ENCODE results near the gene PRR7.
A peak's percentile ranks its signal among the peaks of the same experiment; 100 is the strongest.

The PRR7 gene

DNA sequence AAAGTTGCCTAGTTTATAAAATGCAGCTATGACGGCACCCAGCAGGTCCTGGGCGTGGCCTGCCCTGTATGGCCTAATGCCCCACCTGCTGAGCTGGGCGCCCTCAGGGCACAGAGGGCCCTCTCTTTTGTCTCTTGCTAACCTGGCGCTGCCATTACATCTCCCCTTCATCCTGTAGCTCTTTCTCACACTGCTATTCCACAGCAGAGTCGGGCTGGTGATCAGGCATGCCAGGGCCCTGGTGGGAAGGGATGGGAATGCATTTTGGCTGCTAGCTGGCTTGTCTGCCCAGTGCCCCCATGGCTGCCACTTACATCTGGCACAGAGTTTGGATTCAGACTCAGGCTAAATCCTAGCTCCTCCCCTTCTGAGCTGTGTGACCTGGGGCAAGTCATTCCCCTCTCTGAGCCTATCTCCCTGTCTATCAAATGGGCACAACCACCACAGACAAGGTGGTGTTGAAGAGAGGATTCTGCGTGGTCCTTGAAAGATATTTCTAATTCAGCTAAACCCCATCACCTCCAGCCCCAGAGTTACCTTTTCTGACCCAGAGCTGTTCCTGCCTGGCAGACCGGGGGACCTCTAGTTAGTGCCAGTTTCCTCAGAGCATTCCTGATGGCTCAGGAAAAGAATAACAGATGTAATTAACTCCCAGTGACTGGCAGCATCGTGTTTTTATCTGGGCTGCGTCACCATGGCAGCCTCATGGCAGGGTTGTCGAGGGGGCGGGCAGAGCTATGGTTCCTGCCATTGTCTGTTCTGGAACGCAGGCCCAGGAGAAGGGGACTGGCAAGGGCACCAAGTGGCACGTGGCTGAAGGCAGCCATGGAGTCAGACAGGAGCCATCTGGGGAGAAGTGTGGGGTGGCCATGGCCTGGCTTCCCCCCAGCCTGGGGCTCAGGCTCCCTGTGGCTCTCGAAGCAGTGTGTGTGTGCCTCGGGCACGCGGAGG, 6.3 kb downstream of the PRR7 start:
- DNase-seq (ENCODE audit: low spot score): no peak

DNA sequence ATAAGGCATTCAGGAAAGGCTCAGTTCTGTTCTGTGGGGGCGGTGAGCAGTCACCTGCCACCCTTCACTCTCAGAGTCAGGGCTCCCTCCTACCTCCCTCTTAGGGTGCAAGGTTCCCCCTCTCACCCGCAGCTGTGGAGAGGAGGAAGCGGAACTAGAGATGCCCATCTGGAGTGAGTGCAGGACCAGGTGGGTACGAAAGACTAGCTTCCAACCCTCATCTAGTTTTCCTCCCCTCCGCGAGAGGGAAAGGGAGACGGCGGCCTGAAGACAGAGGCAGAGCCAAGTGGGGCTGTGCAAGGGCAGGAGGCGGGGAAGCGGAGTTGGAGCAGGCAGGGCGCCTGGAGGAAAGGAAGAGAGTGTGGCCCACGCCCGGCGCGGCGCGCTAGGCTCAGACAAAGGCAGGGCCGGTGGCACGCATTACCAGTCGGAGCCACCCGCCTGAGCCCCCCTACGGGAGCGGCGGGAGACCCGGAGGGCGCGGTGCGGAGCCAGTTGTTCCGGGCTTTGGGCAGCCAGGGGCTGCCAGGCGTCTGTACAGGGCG, 7.3 kb downstream of the PRR7 start:
- DNase-seq (ENCODE audit: low spot score): no peak

DNA sequence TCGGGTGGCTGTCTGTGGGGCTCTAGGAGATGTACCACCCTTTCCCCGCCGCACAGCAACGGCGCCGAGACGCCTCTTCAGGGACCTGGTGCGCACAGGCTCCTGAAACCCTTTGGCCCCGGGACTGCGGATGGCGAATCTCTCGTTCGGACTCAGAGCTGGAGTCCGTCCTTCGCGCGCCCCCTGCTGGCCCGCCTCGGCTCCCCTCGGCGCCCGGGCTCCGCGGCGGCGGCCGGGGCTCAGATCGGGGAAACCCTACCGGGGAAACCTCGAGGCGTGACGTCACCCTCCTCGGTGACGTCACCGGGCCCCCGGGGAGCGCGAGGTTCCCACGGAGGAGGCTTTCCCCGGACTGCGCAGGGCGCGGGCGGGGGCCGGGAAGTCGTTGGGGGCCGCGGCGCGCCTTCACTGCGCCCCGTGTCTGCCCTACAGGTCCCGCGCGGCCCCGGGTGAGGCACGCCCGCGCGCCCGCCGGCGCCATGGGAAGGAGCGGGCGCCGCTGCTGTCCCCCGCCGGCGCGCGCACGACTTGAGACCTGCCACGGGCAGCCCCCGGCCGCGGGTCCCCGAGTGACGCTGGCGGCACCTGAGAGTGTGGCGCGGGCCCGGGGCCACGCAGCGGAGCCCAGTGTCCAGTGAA, 7.9 kb downstream of the PRR7 start:
- DNase-seq (ENCODE audit: low spot score): peak; percentile 91

DNA sequence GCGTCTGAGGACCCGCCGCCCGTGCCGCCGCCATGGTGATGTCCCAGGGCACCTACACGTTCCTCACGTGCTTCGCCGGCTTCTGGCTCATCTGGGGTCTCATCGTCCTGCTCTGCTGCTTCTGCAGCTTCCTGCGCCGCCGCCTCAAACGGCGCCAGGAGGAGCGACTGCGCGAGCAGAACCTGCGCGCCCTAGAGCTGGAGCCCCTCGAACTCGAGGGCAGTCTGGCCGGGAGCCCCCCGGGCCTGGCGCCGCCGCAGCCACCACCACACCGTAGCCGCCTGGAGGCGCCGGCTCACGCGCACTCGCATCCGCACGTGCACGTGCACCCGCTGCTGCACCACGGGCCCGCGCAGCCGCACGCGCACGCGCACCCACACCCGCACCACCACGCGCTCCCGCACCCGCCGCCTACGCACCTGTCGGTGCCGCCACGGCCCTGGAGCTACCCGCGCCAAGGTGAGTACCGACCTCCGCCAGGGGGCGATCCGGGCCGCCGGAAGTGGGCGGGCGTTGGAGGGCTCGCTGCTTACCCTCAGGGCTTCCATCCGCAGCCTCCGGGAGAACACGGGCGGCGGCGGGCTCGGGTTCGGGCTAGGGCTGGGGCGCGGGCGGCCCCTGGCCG, 8.5 kb downstream of the PRR7 start:
- peak; percentile 85 for DNase-seq (ENCODE audit: low spot score)

DNA sequence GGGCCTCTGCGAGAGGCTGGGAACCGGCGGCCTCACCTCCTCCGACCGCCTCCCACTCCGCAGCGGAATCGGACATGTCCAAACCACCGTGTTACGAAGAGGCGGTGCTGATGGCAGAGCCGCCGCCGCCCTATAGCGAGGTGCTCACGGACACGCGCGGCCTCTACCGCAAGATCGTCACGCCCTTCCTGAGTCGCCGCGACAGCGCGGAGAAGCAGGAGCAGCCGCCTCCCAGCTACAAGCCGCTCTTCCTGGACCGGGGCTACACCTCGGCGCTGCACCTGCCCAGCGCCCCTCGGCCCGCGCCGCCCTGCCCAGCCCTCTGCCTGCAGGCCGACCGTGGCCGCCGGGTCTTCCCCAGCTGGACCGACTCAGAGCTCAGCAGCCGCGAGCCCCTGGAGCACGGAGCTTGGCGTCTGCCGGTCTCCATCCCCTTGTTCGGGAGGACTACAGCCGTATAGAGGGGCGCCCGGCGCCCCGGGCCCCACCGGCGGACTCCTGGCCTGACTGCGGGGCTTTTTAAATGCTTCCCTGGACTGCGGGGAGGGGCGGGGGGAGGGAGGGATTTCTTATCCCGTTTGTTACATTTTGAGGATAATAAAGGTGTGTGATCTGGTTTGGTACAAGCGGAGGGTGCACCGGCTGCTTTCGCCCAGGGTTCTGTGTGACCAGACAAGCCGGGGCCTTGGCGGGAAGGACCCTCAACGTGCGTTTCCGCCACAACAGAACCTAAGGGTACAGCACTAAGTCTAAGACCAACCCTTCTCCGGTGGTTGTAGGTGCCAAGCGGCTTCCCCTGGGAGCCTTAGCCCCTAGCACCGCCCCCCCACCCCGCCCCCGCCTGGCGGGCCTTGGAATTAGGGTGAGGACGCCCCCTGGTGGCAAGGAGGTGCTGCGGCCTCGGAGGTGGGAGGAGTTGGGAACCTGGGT, 9.3 kb downstream of the PRR7 start:
- DNase-seq (ENCODE audit: low spot score): peak; percentile 90

DNA sequence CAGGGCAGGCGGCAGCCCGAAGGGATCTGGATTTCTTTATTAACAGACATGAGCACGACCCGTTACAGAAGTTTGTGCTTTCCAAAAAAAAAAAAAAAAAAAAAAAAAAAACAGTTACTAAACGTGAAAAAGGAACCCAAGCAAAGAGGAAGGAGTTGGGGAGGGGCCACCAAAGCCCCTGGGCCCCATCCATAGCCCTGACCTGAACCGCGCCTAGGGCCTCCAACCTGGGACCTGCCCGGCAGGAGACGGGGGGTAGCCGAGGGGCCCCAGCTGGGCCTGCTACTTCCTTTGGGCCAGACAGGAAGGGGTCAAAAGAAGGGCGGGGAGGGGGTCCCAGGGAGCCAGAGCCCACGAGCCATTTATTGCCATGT, 10.0 kb downstream of the PRR7 start:
- DNase-seq (ENCODE audit: low spot score): no peak

DNA sequence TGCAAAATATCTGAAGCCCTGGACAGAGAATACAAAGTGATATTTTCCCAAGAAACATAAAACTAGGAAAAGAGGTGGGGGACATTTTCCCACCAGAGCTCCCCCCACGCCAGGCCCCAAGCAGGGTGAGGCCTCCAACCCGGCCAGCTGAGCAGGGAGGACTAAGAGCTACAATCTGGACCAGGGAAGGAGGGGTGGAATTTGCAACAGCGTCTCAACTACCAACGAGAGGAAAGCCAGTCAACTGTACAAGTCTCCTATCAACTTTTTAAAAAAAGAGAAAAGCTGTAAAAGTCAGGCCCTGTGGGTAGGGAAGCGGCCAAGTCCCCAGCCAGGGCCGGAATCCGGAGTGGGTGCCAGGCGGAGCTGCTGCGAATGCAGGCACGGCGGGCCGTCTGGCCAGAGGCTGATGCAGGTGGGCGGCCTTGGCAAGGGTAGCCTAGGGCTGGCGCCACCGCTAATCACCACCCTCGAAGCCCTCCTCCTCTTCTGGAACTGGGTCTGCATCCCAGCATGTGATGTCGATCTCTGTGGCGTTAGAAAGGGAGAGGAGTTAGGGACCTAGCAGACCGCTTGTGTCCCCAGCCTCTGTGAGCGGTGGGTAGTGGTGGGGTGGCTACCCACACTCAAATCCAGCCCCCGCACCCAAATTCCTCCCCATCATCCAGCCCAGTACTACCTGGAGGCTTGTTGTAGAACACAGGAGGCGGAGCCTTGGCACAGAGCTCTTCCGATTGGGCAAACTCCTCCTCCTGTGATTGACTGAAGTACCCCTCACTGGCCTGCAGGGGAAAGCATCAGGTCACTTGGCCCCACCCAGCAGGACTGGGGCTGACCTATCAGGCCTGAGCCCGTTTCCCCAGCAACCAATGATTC, 10.6 kb downstream of the PRR7 start:
- peak; percentile 88 for DNase-seq (ENCODE audit: low spot score)

DNA sequence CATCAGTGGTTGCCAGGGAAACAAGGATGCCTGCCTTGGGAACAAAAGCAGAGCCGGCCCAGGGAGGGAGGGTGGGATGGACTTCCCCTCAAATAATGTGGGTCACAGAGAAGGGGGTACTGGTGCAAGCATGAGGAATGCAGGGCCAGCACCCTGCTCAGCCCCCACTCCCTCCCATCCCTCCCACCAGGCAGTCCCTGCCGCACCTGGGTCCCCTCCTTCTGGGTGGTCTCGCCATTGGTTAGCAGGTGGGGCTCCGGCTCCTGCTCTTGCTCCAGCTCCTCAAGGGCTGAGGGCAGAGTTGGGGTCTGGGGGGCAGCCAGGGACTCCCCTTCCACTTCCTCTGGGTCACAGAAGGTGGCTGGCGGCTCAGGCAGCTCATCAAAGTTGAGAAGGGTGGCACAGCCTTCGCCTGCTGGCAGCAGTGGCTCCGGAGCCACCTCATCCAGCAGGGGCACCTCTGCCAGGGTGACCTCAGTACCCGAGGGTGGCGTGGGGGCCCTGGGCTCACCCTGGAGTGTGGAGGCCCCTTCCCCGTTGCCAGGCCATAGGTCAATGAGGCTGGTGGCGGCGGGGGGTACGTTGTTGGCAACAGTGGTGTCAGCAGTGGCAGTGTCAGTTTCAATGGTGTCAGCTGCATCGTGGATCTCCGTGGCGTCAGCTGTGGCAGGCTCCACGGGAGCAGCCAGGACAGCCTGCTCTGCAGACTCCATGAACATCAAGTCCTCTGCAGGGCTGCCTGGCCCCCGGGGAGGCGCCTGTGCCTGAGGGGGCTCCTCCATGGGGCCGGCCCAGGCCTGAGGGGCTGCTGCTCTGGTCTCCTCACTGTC, 11.5 kb downstream of the PRR7 start:
- no peak for DNase-seq (ENCODE audit: low spot score)

DNA sequence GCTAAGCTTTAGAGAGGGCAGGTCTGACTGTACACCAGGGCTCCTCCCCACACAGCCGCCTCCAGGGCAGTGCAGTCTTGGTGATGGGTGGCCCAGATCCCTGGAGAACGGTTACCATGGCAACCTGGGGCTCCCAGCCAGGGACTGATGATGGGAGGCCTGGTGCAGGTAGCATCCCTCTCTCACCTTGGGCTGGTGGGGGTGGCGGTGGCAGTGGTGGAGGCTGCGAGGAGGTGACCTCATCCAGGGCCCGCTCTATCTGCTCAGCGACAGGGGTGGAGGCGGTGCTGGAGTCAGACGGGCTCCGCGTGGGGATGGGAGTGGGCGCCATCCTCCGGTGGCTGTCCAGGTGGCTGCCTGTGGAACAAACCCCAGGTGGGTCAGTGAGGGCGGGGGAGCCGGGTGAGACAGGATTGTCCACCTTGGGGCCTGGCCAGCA, 12.3 kb downstream of the PRR7 start:
- no peak for DNase-seq (ENCODE audit: low spot score)

DNA sequence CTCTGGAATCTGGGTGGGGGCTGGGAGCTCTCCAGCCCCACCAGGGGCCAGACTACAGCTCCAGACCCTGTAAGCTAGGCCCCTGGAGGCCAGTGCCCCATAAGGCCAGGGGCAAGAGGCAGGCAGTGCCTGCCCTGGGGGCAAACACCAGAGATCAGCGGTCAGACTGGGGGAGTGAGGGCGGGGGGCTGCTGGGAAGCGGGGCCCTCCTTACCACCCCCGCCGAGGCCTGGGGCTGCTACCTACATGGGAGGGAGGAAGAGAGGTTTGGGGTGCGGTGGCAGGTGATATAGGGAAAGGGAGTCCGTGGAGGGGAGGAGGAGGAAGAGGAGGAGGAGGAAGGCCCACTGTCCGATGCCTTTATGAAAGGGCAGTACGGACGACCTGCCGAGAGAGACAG, 12.7 kb downstream of the PRR7 start:
- no peak for DNase-seq (ENCODE audit: low spot score)

DNA sequence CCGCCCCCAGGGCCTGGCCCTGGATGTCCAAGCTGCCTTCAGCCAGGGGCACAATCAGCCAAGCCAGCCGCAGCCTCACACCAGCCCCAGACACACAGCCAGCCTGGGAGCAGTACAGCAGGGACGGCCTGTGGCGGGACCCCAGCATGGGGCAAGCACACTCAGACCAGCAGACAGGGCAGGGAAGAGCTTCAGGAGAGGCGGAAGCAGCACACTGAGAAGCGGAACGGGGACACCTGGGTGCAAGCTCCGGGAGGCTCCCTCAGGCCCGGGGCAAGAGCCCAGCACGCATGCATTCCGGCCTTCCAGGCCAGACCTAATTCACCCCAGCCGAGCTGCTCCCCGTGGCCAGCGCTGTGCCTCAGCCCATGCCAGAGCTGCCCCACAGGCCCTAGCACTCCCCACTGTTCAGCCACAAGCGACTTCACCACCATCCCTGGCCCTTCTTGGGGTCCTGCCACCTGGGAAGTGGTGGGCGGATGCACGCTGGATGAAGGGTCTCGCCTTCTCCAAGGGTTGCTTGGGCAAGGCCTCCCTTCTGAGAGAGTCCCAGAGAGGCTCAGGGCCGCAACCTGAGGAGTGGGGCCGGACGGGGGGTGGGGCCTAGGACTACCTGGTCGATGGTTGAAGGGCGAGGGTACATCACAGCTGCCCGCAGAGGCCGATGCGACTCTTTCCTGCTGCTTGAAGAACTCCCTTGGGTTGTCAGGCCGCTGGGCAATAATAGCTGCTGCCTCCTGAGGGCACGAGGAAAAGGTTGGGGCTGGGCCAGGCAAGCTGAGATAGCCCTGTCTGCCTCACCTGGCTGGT, 13.4 kb downstream of the PRR7 start:
- no peak for DNase-seq (ENCODE audit: low spot score)

DNA sequence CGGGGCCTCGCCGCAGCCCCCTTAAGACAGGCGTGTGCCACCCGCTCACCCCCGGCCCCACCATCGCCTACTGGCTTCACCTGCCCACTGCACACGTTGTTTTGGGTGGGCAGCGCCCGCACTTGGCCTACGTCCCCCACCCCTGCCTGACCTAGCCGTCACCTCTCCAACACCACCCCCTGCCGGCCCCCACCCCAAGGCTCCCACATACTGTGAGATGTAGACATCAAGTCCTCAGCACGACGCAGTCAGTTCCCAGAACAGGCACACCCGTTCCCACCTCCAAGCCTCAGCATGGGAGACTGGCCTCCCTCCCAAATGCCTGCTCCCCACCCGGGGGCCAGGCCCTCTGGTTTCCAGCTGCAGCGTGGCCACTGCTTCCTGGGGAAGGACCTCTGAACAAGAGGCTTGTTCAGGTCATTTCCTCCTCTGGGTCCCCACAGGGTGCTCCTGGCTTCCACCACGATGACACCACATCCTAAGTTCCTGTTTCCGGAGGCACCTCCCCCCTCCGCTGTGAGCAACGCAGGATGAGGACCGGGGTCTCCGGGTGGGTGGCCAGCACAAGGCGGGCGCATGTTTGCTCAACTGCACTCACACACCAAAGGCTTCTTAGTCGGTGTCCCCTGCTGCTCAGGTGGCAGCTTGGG, 15.5 kb downstream of the PRR7 start:
- DNase-seq (ENCODE audit: low spot score): no peak

DNA sequence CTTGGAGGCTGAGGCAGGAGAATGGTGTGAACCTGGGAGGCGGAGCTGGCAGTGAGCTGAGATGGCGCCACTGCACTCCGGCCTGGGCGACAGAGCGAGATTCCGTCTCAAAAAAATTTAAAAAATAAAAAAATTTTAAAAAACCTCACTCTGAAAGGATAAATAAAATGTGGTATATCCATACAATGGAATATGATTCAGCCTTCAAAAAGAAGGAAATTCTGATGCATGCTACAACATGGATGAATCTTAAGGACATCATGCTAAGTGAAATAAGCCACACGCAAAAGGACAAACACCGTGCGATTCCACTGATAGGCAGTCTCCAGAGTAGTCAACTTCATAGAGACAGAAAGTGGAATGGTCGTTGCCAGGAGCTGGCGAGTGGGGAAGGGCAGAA, 18.4 kb downstream of the PRR7 start:
- no peak for DNase-seq (ENCODE audit: low spot score)

DNA sequence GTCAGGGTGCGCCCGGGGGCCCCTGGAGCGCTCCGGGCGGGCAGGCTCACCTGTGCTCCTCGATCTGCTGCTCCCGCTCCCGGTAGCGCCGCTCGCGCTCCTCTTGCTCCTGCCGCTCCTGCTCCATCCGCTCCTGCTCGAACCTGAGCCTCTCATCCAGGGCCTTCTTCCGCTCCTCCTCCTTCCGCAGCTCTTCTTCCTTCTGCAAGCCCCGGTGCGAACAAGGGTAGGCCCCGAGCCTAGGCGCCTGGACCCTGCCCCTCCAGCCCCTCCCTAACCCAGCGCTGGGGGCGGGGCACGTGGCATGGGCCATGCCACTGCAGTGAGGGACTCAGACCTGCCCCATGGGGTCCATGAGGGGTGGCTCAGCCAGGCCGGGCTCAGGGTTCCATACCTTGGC, 20.2 kb downstream of the PRR7 start:
- no peak for DNase-seq (ENCODE audit: low spot score)

DNA sequence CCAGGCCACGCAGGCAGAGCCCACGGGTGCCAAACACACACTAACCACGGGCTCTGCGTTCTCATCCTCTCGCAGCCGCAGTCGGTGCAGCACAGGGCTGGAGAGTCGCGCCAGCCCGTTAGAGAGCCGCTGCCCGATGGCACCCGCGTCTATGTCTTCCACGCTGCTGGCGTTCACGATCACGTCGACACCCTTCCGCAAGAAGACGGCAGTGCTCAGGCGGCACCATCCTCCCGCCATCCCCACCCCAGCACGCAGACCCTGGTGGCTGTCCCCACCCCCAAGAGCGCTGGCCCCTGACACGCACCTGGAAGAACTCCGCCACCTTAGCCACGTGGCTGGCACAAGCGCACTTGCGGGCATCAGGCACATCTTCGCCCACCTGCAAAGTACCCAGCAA, 20.8 kb downstream of the PRR7 start:
- DNase-seq (ENCODE audit: low spot score): no peak

DNA sequence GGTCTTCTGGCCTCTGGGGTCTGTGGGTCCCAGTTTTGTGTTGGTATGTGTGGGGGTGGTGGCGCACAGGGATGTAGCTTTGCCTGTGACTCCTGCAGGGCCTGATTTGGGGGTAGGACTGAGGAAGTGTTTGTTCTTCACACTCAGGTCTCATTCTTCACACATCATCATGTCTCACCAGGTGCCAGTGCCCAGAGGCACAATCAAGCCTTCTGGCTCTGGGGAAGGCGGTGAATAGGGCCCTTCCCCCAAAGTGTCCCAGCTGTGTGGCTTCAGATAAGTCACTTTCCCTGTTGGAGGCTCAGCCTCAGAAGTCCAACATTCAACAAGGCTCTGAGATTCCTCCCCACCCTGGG, 21.7 kb downstream of the PRR7 start:
- no peak for DNase-seq (ENCODE audit: low spot score)

DNA sequence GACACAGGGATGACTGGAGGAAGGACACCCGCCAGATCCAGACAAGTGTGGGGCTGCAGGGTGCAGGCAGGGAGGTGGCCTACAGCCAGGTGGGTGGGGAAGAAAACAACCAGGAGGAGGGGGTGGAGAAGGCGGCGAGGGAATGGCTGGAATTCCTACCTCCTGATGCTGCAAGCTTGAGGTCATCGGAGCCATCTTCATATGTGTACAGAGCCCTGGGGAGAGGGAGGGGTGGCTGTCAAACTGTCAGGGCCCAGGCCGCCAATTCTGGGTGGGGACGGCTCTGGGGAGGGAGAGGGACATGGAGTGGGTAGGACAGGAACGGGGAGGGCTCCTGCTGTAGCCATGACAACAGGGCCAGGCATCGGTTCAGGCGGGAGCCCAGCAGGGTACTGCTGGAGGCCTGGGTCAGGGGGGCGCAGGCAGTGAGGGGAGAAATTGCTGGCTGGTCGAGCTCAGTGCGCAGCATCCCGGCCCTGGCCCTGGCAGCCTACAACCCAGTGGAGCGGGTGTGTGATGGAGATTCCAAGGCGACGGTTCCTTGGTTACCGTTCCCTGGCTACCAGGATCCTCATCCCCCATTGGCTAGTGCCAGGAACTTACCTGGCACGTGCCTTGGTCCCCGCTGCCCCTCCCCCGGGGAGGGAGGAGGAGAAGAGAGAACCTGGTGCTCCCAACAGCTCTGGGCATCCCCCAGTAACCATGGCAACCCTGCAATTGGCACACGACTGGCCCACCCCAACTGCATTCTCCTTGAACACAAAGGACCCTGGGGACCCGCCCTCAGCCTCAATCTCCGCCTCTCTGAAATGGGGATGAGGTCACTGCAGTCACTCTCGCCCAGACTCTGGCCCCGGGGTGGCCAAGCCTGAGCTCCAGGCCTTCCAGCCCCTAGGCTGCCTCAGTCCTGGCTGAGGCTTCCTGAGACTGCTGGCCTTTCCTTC, 22.3 kb downstream of the PRR7 start:
- no peak for DNase-seq (ENCODE audit: low spot score)
